Measurements from ENCODE around the gene HILPDA.
A peak's percentile ranks its signal among the peaks of the same experiment; 100 is the strongest.

Gene HILPDA
- long read RNA-seq, transcript HILPDA-202 (2 exons, 785 nt) = minor isoform, 6 of 47 reads
- long read RNA-seq, transcript HILPDA-201 (2 exons, 1,349 nt) = major isoform, 41 of 47 reads
- long read RNA-seq, partial matches to known transcripts = 0 of 47 reads
- long read RNA-seq, other reads (novel, unspliced or antisense) = 0 of 47 reads

GRCh38 chr7:128455543-128456254 is at the start of gene HILPDA:
Gene HILPDA (plus strand): TSS chr7:128455878. CDS start chr7:128457269, 1,391 bp downstream.
- no peaks in the 10 kb centered on the region for H3K27me3 ChIP-seq (ENCODE audit: insufficient read depth, poor library complexity, severe bottlenecking)
- DNase-seq (ENCODE audit: low read depth in 1 of 2, low spot score in 1 of 2) = peak; percentile 86 to 92
- H3K4me3 ChIP-seq (replicated peaks; ENCODE audit: insufficient read depth, low read length) = peak within 1 kb of the TSS; percentile 99
- peak within 1 kb of the TSS; percentile 79 for H3K27ac ChIP-seq (replicated peaks)
- TF ChIP-seq POLR2AphosphoS5 (IDR thresholded peaks at IDR 0.05; ENCODE audit: low read depth) = peak; percentile 73
- TF ChIP-seq, protein P1, sequence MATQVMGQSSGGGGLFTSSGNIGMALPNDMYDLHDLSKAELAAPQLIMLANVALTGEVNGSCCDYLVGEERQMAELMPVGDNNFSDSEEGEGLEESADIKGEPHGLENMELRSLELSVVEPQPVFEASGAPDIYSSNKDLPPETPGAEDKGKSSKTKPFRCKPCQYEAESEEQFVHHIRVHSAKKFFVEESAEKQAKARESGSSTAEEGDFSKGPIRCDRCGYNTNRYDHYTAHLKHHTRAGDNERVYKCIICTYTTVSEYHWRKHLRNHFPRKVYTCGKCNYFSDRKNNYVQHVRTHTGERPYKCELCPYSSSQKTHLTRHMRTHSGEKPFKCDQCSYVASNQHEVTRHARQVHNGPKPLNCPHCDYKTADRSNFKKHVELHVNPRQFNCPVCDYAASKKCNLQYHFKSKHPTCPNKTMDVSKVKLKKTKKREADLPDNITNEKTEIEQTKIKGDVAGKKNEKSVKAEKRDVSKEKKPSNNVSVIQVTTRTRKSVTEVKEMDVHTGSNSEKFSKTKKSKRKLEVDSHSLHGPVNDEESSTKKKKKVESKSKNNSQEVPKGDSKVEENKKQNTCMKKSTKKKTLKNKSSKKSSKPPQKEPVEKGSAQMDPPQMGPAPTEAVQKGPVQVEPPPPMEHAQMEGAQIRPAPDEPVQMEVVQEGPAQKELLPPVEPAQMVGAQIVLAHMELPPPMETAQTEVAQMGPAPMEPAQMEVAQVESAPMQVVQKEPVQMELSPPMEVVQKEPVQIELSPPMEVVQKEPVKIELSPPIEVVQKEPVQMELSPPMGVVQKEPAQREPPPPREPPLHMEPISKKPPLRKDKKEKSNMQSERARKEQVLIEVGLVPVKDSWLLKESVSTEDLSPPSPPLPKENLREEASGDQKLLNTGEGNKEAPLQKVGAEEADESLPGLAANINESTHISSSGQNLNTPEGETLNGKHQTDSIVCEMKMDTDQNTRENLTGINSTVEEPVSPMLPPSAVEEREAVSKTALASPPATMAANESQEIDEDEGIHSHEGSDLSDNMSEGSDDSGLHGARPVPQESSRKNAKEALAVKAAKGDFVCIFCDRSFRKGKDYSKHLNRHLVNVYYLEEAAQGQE (IDR thresholded peaks at IDR 0.05; ENCODE audit: insufficient replicate concordance, low read depth) = no peak

DNA sequence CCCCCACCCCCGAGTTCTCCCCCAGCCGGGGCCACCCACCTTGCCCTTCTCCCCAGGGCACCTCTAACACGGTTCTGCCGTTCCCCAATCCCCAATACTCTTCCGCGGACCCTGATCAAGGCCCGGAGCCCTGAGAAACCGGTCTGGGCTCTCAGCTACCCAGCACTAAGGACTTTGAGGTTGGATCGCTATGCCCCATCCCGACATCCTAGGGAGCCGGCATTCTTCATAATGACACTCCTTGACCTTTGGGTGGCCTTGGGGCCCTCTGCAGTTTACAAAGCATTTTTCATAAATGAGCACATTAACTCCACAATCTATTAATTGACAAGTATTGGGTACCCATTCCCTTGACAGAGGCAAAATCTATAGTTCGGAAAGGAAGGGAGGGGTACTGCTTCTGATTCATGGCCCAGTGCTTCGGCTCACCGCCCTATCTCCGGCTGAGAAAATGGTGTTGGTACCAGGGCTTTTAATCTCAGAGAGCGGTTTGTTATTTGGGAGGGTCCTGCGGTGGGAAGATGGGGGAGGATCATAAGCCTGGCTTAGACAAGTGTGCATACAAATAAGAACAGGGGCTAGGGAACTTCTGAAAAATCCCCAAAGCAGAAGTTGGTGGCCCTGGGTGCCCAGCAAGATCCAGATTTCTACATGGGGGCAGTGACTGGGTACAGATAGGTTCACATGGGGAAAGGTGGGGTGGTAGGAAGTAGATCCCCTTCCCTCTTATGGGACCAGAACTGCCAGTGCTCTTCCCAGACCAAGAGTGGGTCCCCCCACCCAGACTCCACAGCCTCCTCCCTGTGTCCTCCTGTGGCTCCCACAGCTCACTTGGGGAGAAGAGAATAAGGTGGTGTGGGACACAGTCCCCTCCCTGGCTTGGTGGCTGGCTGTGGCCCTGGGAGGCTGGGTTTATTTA is 49.1 kb upstream of the HILPDA start:
- DNase-seq (ENCODE audit: low read depth in 1 of 2, low spot score in 1 of 2) = peak in 1 of 2 experiments; percentile 57
- peak overlapping the region; percentile 77 for H3K27ac ChIP-seq (replicated peaks)
- H3K4me3 ChIP-seq (replicated peaks; ENCODE audit: insufficient read depth, low read length) = peak overlapping the region; percentile 7; the same call in 1 of the 2 replicates
- TF ChIP-seq, protein P1 (IDR thresholded peaks at IDR 0.05; ENCODE audit: insufficient replicate concordance, low read depth) = no peak
- TF ChIP-seq POLR2AphosphoS5 (IDR thresholded peaks at IDR 0.05; ENCODE audit: low read depth) = no peak
- TF ChIP-seq GABPA (IDR thresholded peaks at IDR 0.05; ENCODE audit: low read depth) = no peak
- no peak for TF ChIP-seq SPI1 (IDR thresholded peaks at IDR 0.05; ENCODE audit: borderline replicate concordance, low read depth)
- TF ChIP-seq, protein P2, sequence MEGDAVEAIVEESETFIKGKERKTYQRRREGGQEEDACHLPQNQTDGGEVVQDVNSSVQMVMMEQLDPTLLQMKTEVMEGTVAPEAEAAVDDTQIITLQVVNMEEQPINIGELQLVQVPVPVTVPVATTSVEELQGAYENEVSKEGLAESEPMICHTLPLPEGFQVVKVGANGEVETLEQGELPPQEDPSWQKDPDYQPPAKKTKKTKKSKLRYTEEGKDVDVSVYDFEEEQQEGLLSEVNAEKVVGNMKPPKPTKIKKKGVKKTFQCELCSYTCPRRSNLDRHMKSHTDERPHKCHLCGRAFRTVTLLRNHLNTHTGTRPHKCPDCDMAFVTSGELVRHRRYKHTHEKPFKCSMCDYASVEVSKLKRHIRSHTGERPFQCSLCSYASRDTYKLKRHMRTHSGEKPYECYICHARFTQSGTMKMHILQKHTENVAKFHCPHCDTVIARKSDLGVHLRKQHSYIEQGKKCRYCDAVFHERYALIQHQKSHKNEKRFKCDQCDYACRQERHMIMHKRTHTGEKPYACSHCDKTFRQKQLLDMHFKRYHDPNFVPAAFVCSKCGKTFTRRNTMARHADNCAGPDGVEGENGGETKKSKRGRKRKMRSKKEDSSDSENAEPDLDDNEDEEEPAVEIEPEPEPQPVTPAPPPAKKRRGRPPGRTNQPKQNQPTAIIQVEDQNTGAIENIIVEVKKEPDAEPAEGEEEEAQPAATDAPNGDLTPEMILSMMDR (IDR thresholded peaks at IDR 0.05; ENCODE audit: insufficient read depth, low read length) = no peak
- no peaks in the 10 kb centered on the region for H3K27me3 ChIP-seq (ENCODE audit: insufficient read depth, poor library complexity, severe bottlenecking)

DNA sequence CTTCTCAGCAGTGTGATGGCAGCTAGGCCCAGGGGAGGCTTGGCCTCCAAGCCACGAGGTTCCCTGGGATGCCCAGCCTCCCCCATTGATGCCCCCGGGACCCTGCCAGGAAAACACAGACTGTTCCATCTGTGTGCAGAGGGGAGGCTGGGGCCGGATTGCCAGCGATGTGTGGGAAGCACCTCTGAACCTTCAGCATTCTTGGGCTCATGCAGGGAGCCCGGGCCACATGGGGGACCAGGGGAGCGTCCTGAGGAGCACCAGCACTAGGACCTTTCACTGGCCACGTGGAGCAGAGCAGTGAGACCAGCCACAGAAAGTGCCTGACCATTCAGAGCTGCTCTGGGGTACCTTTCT is 48.5 kb upstream of the HILPDA start:
- Histone ChIP-seq H3K27me3 (ENCODE audit: insufficient read depth, poor library complexity, severe bottlenecking) (no peaks in the 10 kb centered on the region), H3K27ac (replicated peaks) (peak overlapping the region; percentile 77), H3K4me3 (replicated peaks; ENCODE audit: insufficient read depth, low read length) (no peak overlapping the region)
- TF ChIP-seq, protein P1 (IDR thresholded peaks at IDR 0.05; ENCODE audit: insufficient replicate concordance, low read depth) = no peak
- TF ChIP-seq GABPA (IDR thresholded peaks at IDR 0.05; ENCODE audit: low read depth) (no peak), POLR2AphosphoS5 (IDR thresholded peaks at IDR 0.05; ENCODE audit: low read depth) (no peak), SPI1 (IDR thresholded peaks at IDR 0.05; ENCODE audit: borderline replicate concordance, low read depth) (no peak)
- TF ChIP-seq, protein P2 (IDR thresholded peaks at IDR 0.05; ENCODE audit: insufficient read depth, low read length) = no peak
- no peak for DNase-seq (ENCODE audit: low read depth in 1 of 2, low spot score in 1 of 2)
